Measurements from ENCODE around the gene KRTAP10-8.
"Not testable (repeated sequence)": the region's sequence is repeated elsewhere in the genome, so short reads cannot be mapped to it uniquely, and the experiment has no call there.

The KRTAP10-8 gene

GRCh38 chr21:44636209-44637017 lies 24.5 kb downstream of the KRTAP10-8 start:
- DNase-seq, result no peak
- TF ChIP-seq, protein P1, sequence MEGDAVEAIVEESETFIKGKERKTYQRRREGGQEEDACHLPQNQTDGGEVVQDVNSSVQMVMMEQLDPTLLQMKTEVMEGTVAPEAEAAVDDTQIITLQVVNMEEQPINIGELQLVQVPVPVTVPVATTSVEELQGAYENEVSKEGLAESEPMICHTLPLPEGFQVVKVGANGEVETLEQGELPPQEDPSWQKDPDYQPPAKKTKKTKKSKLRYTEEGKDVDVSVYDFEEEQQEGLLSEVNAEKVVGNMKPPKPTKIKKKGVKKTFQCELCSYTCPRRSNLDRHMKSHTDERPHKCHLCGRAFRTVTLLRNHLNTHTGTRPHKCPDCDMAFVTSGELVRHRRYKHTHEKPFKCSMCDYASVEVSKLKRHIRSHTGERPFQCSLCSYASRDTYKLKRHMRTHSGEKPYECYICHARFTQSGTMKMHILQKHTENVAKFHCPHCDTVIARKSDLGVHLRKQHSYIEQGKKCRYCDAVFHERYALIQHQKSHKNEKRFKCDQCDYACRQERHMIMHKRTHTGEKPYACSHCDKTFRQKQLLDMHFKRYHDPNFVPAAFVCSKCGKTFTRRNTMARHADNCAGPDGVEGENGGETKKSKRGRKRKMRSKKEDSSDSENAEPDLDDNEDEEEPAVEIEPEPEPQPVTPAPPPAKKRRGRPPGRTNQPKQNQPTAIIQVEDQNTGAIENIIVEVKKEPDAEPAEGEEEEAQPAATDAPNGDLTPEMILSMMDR (IDR thresholded peaks at IDR 0.05), result no peak
- Histone ChIP-seq H3K4me3 (no peak overlapping the region), H3K27ac (no peak overlapping the region), H3K9me3 (peaks cover 1 to 26% (median 11%) of the 10 kb centered on the region in 3 donors), H3K4me1 (no peaks in the 10 kb centered on the region), H3K27me3 (peaks cover 0 to 25% of the 10 kb centered on the region in 2 donors), H3K36me3 (no peaks in the 10 kb centered on the region)
- intact Hi-C loops (cut with DNase I; ENCODE audit: low total_unique reads), result no loop called here

DNA sequence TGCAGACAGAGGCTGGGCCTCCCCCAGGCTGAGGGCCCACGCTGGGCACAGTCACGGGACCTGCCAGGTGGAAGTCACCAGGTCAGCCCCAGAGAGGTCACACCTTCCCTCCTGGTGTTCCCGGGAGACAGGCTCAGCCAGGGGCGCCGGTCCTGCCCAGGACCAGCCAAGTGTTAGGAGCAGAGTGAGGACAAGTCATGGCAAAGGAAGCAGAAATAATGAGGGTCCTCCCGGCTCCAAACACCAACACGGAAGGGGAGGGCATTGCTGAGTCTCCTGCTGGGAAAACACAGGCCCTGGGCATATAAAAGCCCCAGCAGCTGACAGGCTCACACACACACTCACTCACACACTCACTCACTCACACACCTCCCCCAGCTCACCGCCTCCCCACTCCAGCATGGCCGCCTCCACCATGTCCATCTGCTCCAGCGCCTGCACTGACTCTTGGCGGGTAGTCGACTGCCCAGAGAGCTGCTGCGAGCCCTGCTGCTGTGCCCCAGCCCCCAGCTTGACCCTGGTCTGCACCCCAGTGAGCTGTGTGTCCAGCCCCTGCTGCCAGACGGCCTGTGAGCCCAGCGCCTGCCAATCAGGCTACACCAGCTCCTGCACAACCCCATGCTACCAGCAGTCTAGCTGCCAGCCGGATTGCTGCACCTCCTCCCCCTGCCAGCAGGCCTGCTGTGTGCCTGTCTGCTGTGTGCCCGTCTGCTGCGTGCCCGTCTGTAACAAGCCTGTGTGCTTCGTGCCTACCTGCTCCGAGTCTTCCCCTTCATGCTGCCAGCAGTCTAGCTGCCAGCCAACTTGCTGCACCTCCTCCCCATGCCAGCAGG lies 25.4 kb downstream of the KRTAP10-8 start, which contains the start of gene KRTAP10-10:
KRTAP10-10 (plus strand) TSS at position 339 of the 833 bp plus-strand sequence; CDS start at position 401, 62 bp downstream.
- H3K27me3 ChIP-seq, result peaks cover 0 to 25% of the 10 kb centered on the region in 2 donors
- H3K9me3 ChIP-seq, result peaks cover 0 to 19% (median 3%) of the 10 kb centered on the region in 3 donors
- no peak within 1 kb of the TSS for H3K27ac ChIP-seq
- intact Hi-C loops (cut with DNase I; ENCODE audit: low total_unique reads), result no loop called here
- DNase-seq, result no peak
- no peak within 1 kb of the TSS for H3K4me3 ChIP-seq
- no peaks in the 10 kb centered on the region for H3K4me1 ChIP-seq
- TF ChIP-seq, protein P1 (IDR thresholded peaks at IDR 0.05), result no peak
- no peaks in the 10 kb centered on the region for H3K36me3 ChIP-seq

DNA sequence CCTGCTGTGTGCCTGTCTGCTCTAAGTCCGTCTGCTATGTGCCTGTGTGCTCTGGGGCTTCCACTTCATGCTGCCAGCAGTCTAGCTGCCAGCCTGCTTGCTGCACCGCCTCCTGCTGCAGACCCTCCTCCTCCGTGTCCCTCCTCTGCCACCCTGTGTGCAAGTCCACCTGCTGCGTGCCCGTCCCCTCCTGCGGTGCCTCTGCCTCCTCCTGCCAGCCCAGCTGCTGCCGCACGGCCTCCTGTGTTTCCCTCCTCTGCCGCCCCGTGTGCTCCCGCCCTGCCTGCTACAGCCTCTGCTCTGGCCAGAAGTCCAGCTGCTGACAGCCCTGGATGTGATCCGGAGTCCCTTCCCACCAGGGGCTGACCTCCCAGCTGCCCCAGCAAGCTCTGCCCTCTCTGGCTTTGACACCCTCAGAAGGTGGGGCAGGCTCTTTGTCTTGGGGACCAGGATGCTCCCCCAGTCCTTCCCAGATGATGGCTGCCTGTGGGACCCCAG lies 26.0 kb downstream of the KRTAP10-8 start:
- intact Hi-C loops (cut with DNase I; ENCODE audit: low total_unique reads); H3K36me3 ChIP-seq; H3K4me3 ChIP-seq; H3K27ac ChIP-seq; H3K4me1 ChIP-seq; DNase-seq: not testable (repeated sequence)
- Histone ChIP-seq H3K9me3 (peaks cover 0 to 13% (median 0%) of the 10 kb centered on the region in 3 donors), H3K27me3 (peaks cover 0 to 25% of the 10 kb centered on the region in 2 donors)

- H3K4me1 ChIP-seq; H3K36me3 ChIP-seq; intact Hi-C loops (cut with DNase I; ENCODE audit: low total_unique reads); H3K4me3 ChIP-seq; H3K27ac ChIP-seq; DNase-seq: not testable (repeated sequence)
- Histone ChIP-seq H3K27me3 (peaks cover 0 to 25% of the 10 kb centered on the region in 2 donors), H3K9me3 (peaks cover 0 to 11% (median 0%) of the 10 kb centered on the region in 3 donors)
Measured at GRCh38 chr21:44638506-44639330, 26.8 kb downstream of the KRTAP10-8 start.

GRCh38 chr21:44639331-44639655 lies 27.4 kb downstream of the KRTAP10-8 start:
- no peaks in the 10 kb centered on the region for H3K36me3 ChIP-seq
- H3K9me3 ChIP-seq, result peaks cover 0 to 11% (median 0%) of the 10 kb centered on the region in 3 donors
- no peaks in the 10 kb centered on the region for H3K4me1 ChIP-seq
- no peak overlapping the region for H3K4me3 ChIP-seq
- TF ChIP-seq, protein P1 (IDR thresholded peaks at IDR 0.05), result no peak
- H3K27ac ChIP-seq, result no peak overlapping the region
- no peak for DNase-seq
- intact Hi-C loops (cut with DNase I; ENCODE audit: low total_unique reads), result no loop called here
- H3K27me3 ChIP-seq, result peaks cover 0 to 25% of the 10 kb centered on the region in 2 donors

- Histone ChIP-seq H3K4me1 (no peaks in the 10 kb centered on the region), H3K36me3 (no peaks in the 10 kb centered on the region), H3K27ac (no peak overlapping the region), H3K4me3 (no peak overlapping the region), H3K9me3 (peaks cover 0 to 17% (median 8%) of the 10 kb centered on the region in 3 donors), H3K27me3 (peaks cover 0 to 25% of the 10 kb centered on the region in 2 donors)
- TF ChIP-seq, protein P1 (IDR thresholded peaks at IDR 0.05), result no peak
- no peak for DNase-seq
- intact Hi-C loops (cut with DNase I; ENCODE audit: low total_unique reads), result no loop called here
Measured at GRCh38 chr21:44640761-44641160, 28.9 kb downstream of the KRTAP10-8 start.
